Colon (tissue), 2 donors: Measurements from ENCODE around the gene C1orf52.
"Not testable (repeated sequence)": the region's sequence is repeated elsewhere in the genome, so short reads cannot be mapped to it uniquely, and the experiment has no call there.

Experiments
- FAIRE-seq: peaks from 2 replicates; lab custom pipeline; 2012; peaks lifted over from hg19 to GRCh38; lab: Jason Lieb, UNC
- donor health status: control.
- donor health status: control.

C1orf52 gene

GRCh38 chr1:85277802-85278201, 18.3 kb upstream of the C1orf52 start:
- no peak for FAIRE-seq

DNA sequence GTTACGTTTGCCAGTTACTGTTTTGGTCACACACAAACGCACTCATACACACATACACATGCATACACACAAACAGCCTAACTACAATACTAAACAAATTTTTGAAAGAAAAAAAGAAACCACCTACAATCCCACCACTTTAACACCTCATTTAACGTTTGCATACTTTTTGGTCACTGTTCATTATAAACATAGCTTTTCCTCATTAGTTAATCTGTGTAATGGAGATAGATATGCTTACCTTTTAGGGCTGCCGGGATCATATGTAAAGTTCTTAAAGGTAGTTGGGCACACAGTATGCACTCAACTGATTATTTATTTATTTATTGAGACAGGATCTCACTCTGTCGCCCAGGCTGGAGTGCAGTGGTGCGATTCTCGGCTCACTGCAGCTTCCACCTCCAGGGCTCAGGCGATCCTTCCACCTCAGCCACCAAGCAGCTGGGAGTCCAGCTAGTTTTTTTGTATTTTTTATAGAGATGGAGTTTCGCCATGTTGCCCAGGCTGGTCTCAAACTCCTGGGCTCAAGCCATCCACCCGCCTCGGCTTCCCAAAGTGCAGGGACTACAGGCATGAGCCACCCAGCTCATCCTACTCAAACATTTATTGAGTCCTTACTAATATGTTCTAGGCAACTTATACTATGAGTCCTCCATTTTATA, 17.6 kb upstream of the C1orf52 start:
- FAIRE-seq, result peak; percentile 14

DNA sequence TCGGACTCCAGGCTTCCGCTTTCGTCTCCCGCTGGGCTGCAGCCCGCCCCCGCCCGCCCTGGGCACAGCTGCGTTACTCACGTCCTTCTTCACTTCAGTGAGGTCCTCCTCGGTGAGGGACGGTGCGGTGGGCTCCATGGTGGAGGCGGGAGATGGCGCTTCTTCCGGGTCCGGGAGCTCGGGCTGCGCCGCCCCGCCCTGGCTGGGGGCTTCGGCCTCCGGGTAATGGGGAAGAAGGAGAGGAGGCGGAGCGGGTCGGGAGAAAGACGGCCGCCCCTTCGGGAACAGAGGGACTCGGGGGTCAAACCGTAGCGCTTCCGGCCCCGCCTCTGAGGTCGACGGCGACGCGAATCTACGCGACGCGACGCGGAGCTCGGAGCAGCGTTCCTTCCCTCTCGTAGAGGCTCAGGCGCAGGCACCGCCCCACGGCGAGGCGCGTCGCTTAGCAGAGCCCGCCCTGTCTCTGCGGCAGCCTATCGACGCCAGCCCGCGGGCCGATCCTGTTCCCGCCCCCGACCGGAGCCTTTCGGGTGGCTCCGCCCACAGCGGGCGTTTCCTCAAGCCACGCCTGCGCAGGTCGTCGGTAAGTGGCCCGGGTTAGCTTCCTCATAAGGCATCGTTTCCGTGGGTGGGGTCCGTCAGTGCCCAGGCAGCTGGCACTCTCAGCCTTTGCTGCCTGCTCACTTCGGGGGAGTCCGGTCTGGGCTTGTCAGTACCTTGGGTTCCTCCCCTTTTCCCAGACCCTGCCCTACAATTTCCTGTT, 16.9 kb upstream of the C1orf52 start, which contains the start of gene BCL10:
BCL10 (minus strand) TSS at position 418 of the 763 bp plus-strand sequence; CDS start at position 138, 280 bp downstream.
- FAIRE-seq, result peak; percentile 66

- no peak for FAIRE-seq
These were observed 16.3 kb upstream of the C1orf52 start for GRCh38 chr1:85275701-85276214.

- peak; percentile 71 for FAIRE-seq
These were observed 15.5 kb upstream of the C1orf52 start for GRCh38 chr1:85274969-85275453.

GRCh38 chr1:85273397-85273796, 13.9 kb upstream of the C1orf52 start:
- FAIRE-seq, result no peak

DNA sequence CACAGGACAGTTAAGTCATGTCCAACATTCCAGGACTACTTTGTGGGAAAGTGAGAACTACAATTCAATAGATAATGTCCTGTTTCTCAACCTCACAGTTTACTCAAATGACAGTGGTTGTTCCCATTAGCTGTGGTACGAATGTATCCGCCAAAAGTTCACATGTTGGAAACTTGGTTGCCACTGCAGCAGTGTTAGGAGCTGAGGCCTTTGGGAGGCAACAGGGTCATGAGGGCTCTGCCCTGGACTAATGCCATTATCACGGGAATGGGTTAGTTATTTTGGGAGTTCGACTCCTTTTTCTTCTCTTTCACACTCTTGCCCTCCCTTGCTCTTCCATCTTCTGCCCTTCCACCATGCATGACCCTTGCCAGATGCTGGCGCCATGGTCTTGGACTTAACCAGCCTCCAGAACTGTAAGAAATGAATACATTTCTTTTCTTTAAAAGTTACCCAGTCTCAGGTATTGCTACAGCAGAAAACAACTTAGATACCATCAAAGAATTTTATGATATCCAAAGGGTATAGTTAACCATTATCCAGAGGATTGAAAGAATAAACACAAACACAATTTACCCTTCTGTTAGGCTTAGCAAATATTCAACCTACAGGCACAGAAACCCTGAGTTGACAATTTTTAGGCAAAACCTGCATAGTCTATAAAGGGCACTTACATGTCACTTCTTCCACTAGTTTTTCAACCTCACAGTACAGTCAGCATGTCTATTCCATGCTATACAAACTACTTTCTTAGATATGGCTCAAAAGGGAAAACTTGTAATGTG, 9.5 kb upstream of the C1orf52 start:
- FAIRE-seq, result no peak

- FAIRE-seq, result peak; percentile 64
These were observed 7.9 kb upstream of the C1orf52 start for GRCh38 chr1:85267313-85267712.

DNA sequence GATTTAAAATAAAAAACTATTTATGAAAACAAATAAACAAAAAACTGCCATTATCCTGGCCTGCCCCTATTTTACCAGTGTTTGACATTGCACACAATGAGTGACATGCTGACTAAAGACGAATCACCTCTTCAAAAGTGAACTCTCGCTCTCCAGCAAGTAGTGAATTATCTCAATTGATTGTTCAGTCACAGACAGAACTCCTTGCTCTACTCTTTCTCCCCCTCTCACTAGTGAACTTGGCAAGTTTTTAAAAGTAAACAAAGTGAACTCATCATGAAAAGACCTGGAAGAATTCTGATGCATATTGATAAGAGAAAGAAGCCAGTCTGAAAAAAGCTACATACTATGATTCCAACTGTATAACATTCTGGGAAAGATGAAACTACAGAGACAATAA, 4.7 kb upstream of the C1orf52 start:
- FAIRE-seq, result no peak

- FAIRE-seq, result no peak
These were observed 3.5 kb upstream of the C1orf52 start for GRCh38 chr1:85262985-85263384.

DNA sequence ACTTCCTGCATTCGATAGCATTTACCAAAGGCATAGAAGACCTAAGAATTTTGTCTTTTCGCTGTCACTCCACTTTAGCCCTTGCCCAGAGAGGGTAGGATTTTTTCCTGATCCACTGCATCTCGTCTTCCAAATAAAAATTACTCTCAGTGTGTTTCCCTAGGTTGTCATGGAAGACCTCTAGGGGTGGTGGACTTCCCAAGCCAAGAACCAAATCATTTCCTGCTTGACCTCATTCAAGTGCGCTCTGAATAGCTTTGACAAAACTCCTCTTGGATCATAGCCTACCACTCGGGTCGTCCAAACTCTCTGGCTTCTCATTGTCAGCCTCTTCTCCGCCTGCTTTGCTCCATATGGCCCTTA, 431 bp upstream of the C1orf52 start:
- no peak for FAIRE-seq

DNA sequence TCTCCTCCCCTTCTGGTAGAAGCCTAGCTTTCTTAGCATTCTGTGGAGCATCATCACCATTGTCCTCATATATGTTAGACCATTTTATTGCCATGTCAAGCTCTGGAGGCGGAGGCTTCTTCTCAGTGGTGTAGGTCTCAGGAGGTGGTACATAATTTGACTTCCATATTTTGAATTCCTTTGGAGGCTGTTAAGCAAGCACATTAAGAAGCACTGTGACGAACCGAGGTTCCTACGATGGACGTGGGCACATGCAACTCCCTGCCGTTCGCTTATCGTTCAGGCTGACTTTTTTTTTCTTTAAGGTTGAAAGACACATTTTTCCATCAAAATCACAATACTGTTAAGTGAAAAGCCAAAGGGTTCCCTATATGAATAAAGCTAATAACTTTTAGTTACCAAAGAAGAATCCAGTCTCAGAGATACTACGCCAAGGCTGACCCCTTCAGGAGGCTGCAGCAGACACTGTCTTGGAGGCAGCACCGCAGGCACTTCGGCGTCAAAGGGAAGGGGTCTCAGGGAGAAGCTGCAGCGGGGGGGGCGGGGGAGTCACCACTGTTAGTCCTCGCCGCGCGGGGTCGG, 835 bp downstream of the C1orf52 start:
- no peak for FAIRE-seq

DNA sequence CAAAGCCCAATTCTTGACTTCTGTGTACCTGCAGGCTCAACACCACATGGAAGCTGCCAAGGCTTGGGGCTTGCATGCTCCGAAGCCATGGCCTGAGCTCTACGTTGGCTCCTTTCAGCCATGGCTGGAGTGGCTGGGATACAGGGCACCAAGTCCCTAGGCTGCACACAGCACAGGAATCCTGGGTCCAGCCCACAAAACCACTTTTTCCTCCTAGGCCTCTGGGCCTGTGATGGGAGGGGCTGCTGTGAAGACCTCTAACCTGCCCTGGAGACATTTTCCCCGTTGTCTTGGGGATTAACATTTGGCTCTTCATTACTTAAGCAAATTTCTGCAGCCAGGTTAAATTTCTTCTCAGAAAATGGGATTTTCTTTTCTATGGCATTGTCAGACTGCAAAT, 10.4 kb downstream of the C1orf52 start:
- not testable (repeated sequence) for FAIRE-seq

DNA sequence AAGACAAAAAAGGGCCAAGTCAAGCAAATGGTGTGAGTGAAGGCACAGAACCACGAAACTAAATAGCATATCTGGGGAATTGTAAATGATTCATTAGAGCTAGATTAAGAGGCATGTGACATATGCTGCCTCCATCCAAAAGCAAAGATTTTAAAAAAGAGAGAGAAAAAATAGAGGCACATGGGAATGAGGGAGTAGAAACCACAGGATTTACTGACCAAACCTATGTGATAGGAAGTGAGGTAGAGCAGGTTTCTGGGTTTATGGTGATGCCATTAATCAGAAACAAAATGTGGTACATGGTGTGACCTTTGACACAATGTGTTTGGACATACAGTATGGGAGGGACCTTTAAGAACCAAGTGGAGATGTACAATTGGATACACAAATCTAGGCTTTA, 13.6 kb downstream of the C1orf52 start:
- no peak for FAIRE-seq

DNA sequence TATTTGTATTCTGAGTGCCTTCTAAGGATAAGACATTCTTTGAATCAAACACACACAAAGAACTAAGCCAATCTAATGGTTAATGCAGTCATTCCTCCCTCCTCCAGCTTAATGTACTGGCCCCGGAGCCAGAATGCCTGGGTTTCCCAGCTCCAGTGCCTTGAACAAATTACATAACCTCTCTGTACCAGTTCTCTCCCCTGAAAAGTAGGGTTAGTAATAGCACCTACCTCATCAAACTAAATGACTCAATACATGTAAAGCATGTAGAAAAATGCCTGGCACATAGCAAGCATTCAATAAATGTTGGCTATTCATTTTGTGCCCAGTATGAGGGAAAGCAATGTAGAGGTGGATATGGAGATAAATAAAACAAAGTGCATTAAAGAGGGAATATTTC, 14.0 kb downstream of the C1orf52 start:
- FAIRE-seq, result no peak

GRCh38 chr1:85244271-85245061, 15.0 kb downstream of the C1orf52 start:
- no peak for FAIRE-seq

GRCh38 chr1:85243372-85243771, 16.1 kb downstream of the C1orf52 start:
- FAIRE-seq, result no peak

- no peak for FAIRE-seq
These were observed 18.8 kb downstream of the C1orf52 start for GRCh38 chr1:85240643-85241042.

DNA sequence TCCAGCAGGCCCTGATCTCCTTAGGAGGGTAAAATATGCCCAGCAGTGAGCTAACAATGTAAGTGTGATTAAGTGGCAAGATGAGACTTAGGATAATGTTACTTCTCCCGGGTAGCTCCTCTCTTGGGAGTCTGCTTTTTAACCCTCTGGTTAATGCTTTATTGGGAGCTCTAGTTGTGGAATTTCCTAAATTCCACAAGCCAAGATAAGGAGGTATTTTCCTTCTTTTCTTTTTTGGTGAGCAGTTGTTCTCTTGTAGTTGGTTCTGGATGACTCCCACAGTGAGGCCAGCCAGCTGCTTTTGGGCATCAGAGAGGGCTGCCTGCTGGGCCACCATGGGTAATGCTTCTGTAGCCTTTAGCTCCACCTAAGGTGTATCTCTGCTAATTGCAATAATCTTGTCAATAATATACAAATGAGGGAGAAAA, 19.3 kb downstream of the C1orf52 start:
- FAIRE-seq, result no peak

- no peak for FAIRE-seq
These were observed 21.8 kb downstream of the C1orf52 start for GRCh38 chr1:85237613-85238012.

- no peak for FAIRE-seq
These were observed 29.0 kb downstream of the C1orf52 start for GRCh38 chr1:85230305-85230977.
